ENCODE data around the gene VRK1. TPM values are rescaled to one million over a fixed set of nuclear protein-coding genes. Genes with fewer than 3 reads are reported as not detected.

Gene VRK1
- total RNA-seq, 5 donors from 2014 or later (not counting 1 experiment from before 2014, with no cell fraction given) = 24.4 to 34.5 (median 29.4) TPM

DNA sequence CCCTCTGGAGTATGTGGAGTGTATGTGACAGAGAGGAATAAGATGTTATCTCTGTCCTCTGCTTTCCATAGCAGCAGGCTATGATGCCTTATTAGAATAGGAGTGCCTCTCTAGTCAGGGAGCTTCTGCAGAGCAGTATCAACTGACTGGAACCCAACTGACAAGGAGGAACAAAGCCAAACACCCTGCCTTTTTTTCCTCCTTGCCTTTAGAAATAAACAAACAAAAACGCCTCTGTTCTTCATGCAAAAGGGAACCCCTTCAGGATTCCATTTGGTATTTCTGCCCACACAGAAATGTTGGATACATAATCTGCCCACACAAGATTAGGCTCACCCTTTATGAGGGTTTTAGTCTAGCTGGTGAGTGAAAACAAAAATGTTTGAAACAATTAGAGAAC, 50.3 kb downstream of the VRK1 start:
- H3K4me1 Mint-ChIP-seq = peaks cover 0 to 10% (median 6%) of the 10 kb centered on the region in 3 donors
- no peaks in the 10 kb centered on the region for H3K27me3 Mint-ChIP-seq
- H3K9me3 Mint-ChIP-seq = no peaks in the 10 kb centered on the region
- no peak overlapping the region for H3K27ac Mint-ChIP-seq
- H3K27me3 ChIP-seq (replicated peaks in 1 of 2; ENCODE audit: control insufficient read depth in 2 of 2, extremely low read depth in 1 of 2, insufficient read depth in 2 of 2, low read length in 1 of 2) = no peaks in the 10 kb centered on the region
- DNase-seq (no peak), ATAC-seq (replicated peaks in 1 of 4) (no peak)
- H3K36me3 Mint-ChIP-seq = peaks cover 29% of the 10 kb centered on the region
- H3K4me3 Mint-ChIP-seq = no peak overlapping the region
- no peak overlapping the region for H3K27ac ChIP-seq (ENCODE audit: low read length)
- ChIA-PET POLR2A (no interaction called here), CTCF (no interaction called here)
- H3K36me3 ChIP-seq (ENCODE audit: control insufficient read depth in 2 of 2, extremely low read depth in 1 of 2, insufficient read depth in 1 of 2, low read length in 1 of 2) = peaks cover 0 to 27% of the 10 kb centered on the region in 2 donors
- WGBS (ENCODE audit: insufficient coverage) = no CpG with 5 or more reads among the region's 1 CpG
- H3K4me3 ChIP-seq (ENCODE audit: control insufficient read depth in 1 of 2, extremely low read depth in 1 of 2, low read length in 1 of 2) = no peak overlapping the region
- no peaks in the 10 kb centered on the region for H3K9me3 ChIP-seq
- H3K4me1 ChIP-seq (ENCODE audit: control insufficient read depth in 1 of 2, extremely low read depth in 1 of 2, insufficient read depth in 2 of 2, low read length in 2 of 2) = no peaks in the 10 kb centered on the region

DNA sequence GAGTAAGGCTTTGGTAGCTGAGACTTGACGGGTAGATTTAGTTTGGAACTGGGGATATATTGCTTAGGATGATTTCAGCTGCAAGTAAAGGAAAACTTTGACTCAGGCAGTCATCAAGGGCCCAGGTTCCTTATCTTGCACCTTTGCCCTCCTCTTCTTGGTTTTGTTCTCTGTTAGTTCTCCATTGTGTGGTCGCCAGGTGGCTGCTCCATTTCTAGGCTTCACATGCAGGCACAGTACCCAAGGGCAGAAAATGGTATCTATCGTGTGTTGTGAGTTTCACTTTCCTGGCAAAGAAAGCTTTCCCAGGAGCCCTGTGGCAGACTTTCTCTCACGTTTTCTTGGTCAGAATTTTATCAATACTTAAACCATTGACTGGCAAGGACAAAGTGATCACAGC, 50.8 kb downstream of the VRK1 start:
- H3K4me1 ChIP-seq (ENCODE audit: control insufficient read depth in 1 of 2, extremely low read depth in 1 of 2, insufficient read depth in 2 of 2, low read length in 2 of 2) = peaks cover 0 to 2% of the 10 kb centered on the region in 2 experiments
- H3K36me3 ChIP-seq (ENCODE audit: control insufficient read depth in 2 of 2, extremely low read depth in 1 of 2, insufficient read depth in 1 of 2, low read length in 1 of 2) = peaks cover 0 to 27% of the 10 kb centered on the region in 2 donors
- peaks cover 28% of the 10 kb centered on the region for H3K36me3 Mint-ChIP-seq
- POLR2A ChIA-PET = no interaction called here
- H3K9me3 ChIP-seq = no peaks in the 10 kb centered on the region
- no peak overlapping the region for H3K4me3 Mint-ChIP-seq
- no peaks in the 10 kb centered on the region for H3K27me3 Mint-ChIP-seq
- H3K27ac Mint-ChIP-seq = no peak overlapping the region
- peaks cover 0 to 14% (median 9%) of the 10 kb centered on the region in 3 donors for H3K4me1 Mint-ChIP-seq
- H3K9me3 Mint-ChIP-seq = no peaks in the 10 kb centered on the region
- CTCF ChIA-PET = no interaction called here
- 100% methylated on average over 3 of the region's 4 CpGs for WGBS (ENCODE audit: insufficient coverage)
- ATAC-seq (replicated peaks in 1 of 4) = no peak
- no peak for DNase-seq
- no peak overlapping the region for H3K27ac ChIP-seq (ENCODE audit: low read length)
- H3K4me3 ChIP-seq (ENCODE audit: control insufficient read depth in 1 of 2, extremely low read depth in 1 of 2, low read length in 1 of 2) = no peak overlapping the region
- no peaks in the 10 kb centered on the region for H3K27me3 ChIP-seq (replicated peaks in 1 of 2; ENCODE audit: control insufficient read depth in 2 of 2, extremely low read depth in 1 of 2, insufficient read depth in 2 of 2, low read length in 1 of 2)

DNA sequence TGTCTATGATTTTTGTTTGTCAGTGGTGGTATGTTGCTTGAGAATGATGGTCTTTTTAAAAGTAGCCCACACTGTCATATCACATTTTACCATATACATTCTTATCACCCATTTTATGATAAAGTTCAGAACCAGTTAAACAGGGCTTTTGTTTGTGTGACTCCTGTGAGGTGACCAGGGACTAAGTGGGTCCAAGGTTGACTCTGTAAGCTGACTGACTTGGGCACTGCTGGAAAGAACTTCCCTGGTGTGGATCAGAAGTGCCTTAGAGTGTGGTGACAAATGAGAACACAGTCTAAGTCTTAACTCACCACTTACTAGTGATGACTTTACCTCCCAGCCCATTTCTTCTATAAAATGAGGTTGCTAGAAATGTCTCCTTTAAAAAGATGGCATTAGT, 52.6 kb downstream of the VRK1 start:
- no peaks in the 10 kb centered on the region for H3K9me3 ChIP-seq
- H3K4me3 ChIP-seq (ENCODE audit: control insufficient read depth in 1 of 2, extremely low read depth in 1 of 2, low read length in 1 of 2) = no peak overlapping the region
- H3K4me1 Mint-ChIP-seq = peaks cover 0 to 14% (median 9%) of the 10 kb centered on the region in 3 donors
- H3K27me3 Mint-ChIP-seq = no peaks in the 10 kb centered on the region
- no peaks in the 10 kb centered on the region for H3K27me3 ChIP-seq (replicated peaks in 1 of 2; ENCODE audit: control insufficient read depth in 2 of 2, extremely low read depth in 1 of 2, insufficient read depth in 2 of 2, low read length in 1 of 2)
- peaks cover 0 to 2% of the 10 kb centered on the region in 2 experiments for H3K4me1 ChIP-seq (ENCODE audit: control insufficient read depth in 1 of 2, extremely low read depth in 1 of 2, insufficient read depth in 2 of 2, low read length in 2 of 2)
- ATAC-seq (replicated peaks in 1 of 4) (no peak), DNase-seq (no peak)
- no peak overlapping the region for H3K27ac Mint-ChIP-seq
- H3K36me3 ChIP-seq (ENCODE audit: control insufficient read depth in 2 of 2, extremely low read depth in 1 of 2, insufficient read depth in 1 of 2, low read length in 1 of 2) = peaks cover 0 to 27% of the 10 kb centered on the region in 2 donors
- H3K27ac ChIP-seq (ENCODE audit: low read length) = no peak overlapping the region
- H3K36me3 Mint-ChIP-seq = peaks cover 26% of the 10 kb centered on the region
- H3K9me3 Mint-ChIP-seq = no peaks in the 10 kb centered on the region
- CTCF ChIA-PET = no interaction called here
- no peak overlapping the region for H3K4me3 Mint-ChIP-seq
- POLR2A ChIA-PET = no interaction called here

DNA sequence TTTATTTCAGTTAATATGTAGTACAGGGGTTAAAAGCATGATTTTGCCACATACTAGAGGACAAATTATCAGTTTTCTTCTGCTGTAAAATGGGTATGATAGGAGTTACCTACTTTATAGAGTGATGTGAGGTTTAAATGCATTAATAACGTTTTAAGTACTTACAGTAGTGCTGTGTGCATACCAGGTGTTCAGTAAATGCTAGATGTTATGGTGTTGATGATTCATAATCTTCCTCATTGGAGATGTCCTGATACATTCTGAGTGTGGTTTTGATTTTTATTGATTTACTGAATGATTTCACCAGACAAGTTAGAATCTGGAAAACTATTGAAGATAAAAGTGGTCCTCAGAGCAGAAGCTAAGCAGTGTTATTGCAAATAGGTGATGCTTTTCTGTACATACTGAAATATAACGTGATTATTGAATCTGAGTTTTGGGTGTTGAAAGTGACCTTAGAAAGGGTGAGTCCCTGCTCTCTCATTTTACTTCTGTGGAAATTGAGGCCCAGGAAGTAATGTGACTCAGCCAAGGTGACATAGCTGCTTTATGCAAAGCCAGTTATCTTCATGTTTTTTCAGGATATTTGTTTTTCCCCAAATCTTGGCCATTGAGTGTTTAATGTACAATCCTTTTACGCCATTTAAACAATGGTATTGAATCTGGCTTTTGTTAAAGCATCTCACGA, 54.7 kb downstream of the VRK1 start:
- Mint-ChIP-seq H3K27ac (peak overlapping the region in 1 of 2 donors; percentile 39), H3K9me3 (no peaks in the 10 kb centered on the region), H3K36me3 (peaks cover 27% of the 10 kb centered on the region), H3K27me3 (no peaks in the 10 kb centered on the region), H3K4me1 (peaks cover 0 to 14% (median 9%) of the 10 kb centered on the region in 3 donors), H3K4me3 (no peak overlapping the region)
- WGBS (ENCODE audit: insufficient coverage) = 100% methylated on average over 1 of the region's 4 CpGs
- Histone ChIP-seq H3K27ac (ENCODE audit: low read length) (no peak overlapping the region), H3K9me3 (no peaks in the 10 kb centered on the region), H3K36me3 (ENCODE audit: control insufficient read depth in 2 of 2, extremely low read depth in 1 of 2, insufficient read depth in 1 of 2, low read length in 1 of 2) (peaks cover 0 to 33% of the 10 kb centered on the region in 2 donors), H3K4me3 (ENCODE audit: control insufficient read depth in 1 of 2, extremely low read depth in 1 of 2, low read length in 1 of 2) (no peak overlapping the region), H3K27me3 (replicated peaks in 1 of 2; ENCODE audit: control insufficient read depth in 2 of 2, extremely low read depth in 1 of 2, insufficient read depth in 2 of 2, low read length in 1 of 2) (no peaks in the 10 kb centered on the region), H3K4me1 (ENCODE audit: control insufficient read depth in 1 of 2, extremely low read depth in 1 of 2, insufficient read depth in 2 of 2, low read length in 2 of 2) (peaks cover 0 to 2% of the 10 kb centered on the region in 2 experiments)
- POLR2A ChIA-PET = no interaction called here
- CTCF ChIA-PET = interaction anchor here (1.1 to 2.0 kb wide), 4 partner anchors 11 to 55 kb away, joined by 3 to 11 read pairs (median 5); partner anchors contain the start of gene VRK1 (in 1 of the 2)
- DNase-seq (no peak), ATAC-seq (replicated peaks in 1 of 4) (no peak)

DNA sequence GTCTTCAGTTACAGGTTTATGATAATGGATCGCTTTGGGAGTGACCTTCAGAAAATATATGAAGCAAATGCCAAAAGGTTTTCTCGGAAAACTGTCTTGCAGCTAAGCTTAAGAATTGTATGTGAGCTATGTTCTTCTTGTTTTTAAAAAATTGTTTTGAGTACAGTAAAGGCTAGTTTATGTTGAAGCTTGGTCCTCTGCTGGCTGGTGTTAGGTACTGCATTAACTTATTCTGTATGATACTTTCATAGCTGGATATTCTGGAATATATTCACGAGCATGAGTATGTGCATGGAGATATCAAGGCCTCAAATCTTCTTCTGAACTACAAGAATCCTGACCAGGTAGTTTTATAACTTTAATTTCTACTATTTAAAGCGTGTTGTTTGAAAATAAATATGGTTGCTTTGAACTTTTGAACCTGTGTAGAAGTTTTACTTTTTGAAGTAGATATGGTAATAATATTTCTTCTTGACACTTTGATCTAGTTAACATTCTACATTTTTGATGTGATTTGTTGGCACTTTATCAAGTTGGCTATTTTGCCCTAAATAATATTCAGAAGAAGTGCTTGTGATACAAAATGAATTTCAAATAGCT, 55.7 kb downstream of the VRK1 start:
- Histone ChIP-seq H3K27ac (ENCODE audit: low read length) (no peak overlapping the region), H3K4me3 (ENCODE audit: control insufficient read depth in 1 of 2, extremely low read depth in 1 of 2, low read length in 1 of 2) (no peak overlapping the region), H3K27me3 (replicated peaks in 1 of 2; ENCODE audit: control insufficient read depth in 2 of 2, extremely low read depth in 1 of 2, insufficient read depth in 2 of 2, low read length in 1 of 2) (no peaks in the 10 kb centered on the region), H3K36me3 (ENCODE audit: control insufficient read depth in 2 of 2, extremely low read depth in 1 of 2, insufficient read depth in 1 of 2, low read length in 1 of 2) (peaks cover 0 to 33% of the 10 kb centered on the region in 2 donors), H3K9me3 (no peaks in the 10 kb centered on the region), H3K4me1 (ENCODE audit: control insufficient read depth in 1 of 2, extremely low read depth in 1 of 2, insufficient read depth in 2 of 2, low read length in 2 of 2) (peaks cover 0 to 2% of the 10 kb centered on the region in 2 experiments)
- CTCF ChIA-PET = interaction anchor here (0.8 to 2.0 kb wide), 12 partner anchors 9 to 111 kb away, joined by 3 to 11 read pairs (median 4); partner anchors contain the start of gene VRK1 (in 1 of the 2)
- POLR2A ChIA-PET = no interaction called here
- H3K27me3 Mint-ChIP-seq = no peaks in the 10 kb centered on the region
- 71% methylated on average over 2 of the region's 4 CpGs for WGBS (ENCODE audit: insufficient coverage)
- ATAC-seq (replicated peaks in 1 of 4) = peak in 1 of 4 experiments; percentile 45
- peaks cover 31% of the 10 kb centered on the region for H3K36me3 Mint-ChIP-seq
- DNase-seq = peak in 7 of 35 experiments; percentile 1 to 42 (median 10)
- H3K27ac Mint-ChIP-seq = no peak overlapping the region
- H3K9me3 Mint-ChIP-seq = no peaks in the 10 kb centered on the region
- peaks cover 0 to 14% (median 9%) of the 10 kb centered on the region in 3 donors for H3K4me1 Mint-ChIP-seq
- H3K4me3 Mint-ChIP-seq = no peak overlapping the region

DNA sequence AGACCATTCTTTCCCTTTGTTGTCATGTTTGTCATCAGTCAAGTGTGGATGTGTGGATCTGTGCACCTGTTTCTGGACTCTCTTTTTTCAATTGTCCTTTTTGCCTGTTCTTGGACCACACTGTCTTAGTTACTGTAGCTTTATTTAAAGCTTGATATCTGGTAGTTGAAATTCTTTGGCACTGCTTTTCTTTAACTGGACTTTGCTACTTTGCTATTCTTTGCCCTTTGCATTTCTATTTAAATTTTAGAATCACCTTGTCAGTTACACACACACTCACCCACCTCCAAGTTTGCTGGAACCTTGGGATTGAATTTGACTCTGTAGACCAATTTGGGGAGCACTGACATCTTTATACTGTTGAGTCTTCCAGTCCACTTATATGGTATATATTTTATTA, 61.5 kb downstream of the VRK1 start:
- CTCF ChIA-PET = no interaction called here
- Histone ChIP-seq H3K27me3 (replicated peaks in 1 of 2; ENCODE audit: control insufficient read depth in 2 of 2, extremely low read depth in 1 of 2, insufficient read depth in 2 of 2, low read length in 1 of 2) (no peaks in the 10 kb centered on the region), H3K9me3 (no peaks in the 10 kb centered on the region), H3K4me3 (ENCODE audit: control insufficient read depth in 1 of 2, extremely low read depth in 1 of 2, low read length in 1 of 2) (no peak overlapping the region), H3K27ac (ENCODE audit: low read length) (no peak overlapping the region), H3K36me3 (ENCODE audit: control insufficient read depth in 2 of 2, extremely low read depth in 1 of 2, insufficient read depth in 1 of 2, low read length in 1 of 2) (peaks cover 0 to 25% of the 10 kb centered on the region in 2 donors), H3K4me1 (ENCODE audit: control insufficient read depth in 1 of 2, extremely low read depth in 1 of 2, insufficient read depth in 2 of 2, low read length in 2 of 2) (no peaks in the 10 kb centered on the region)
- POLR2A ChIA-PET = no interaction called here
- Mint-ChIP-seq H3K36me3 (peaks cover 53% of the 10 kb centered on the region), H3K27ac (no peak overlapping the region), H3K27me3 (no peaks in the 10 kb centered on the region), H3K4me1 (peaks cover 0 to 2% (median 0%) of the 10 kb centered on the region in 3 donors), H3K9me3 (no peaks in the 10 kb centered on the region), H3K4me3 (no peak overlapping the region)
- DNase-seq (no peak), ATAC-seq (replicated peaks in 1 of 4) (no peak)
